C4-2B (cell line): Measurements from ENCODE around the gene SLC15A2.

ENCODE experiments used
- CTCF ChIP-seq: fragments of 450-650 bp; conservative IDR thresholded peaks from 2 replicates; pipeline ENCODE4 v1.5.1; 2017; ENCODE audit warnings: mild to moderate bottlenecking
- ZFX ChIP-seq: fragments of 450-650 bp; IDR thresholded peaks from 2 replicates; pipeline ENCODE4 v1.6.1; 2017

GRCh38 chr3:121975702-121976302, 81.6 kb downstream of the SLC15A2 start:
- no peak for TF ChIP-seq CTCF
- TF ChIP-seq ZFX = no peak
